ENCODE results near the gene MIB1.

MIB1 gene

GRCh38 chr18:21747764-21748693, 7.4 kb downstream of the MIB1 start:
- H3K9me3 ChIP-seq: no peaks in the 10 kb centered on the region
- TF ChIP-seq CTCF (IDR thresholded peaks at IDR 0.05; ENCODE audit: low read depth, low read length): no peak
- H3K4me3 ChIP-seq (ENCODE audit: low read depth, low read length): no peak overlapping the region
- no peak for DNase-seq
- H3K27me3 ChIP-seq: no peaks in the 10 kb centered on the region
- H3K36me3 ChIP-seq: no peaks in the 10 kb centered on the region
- peaks cover 2% of the 10 kb centered on the region for H3K4me1 ChIP-seq

GRCh38 chr18:21757833-21758232, 17.2 kb downstream of the MIB1 start:
- Histone ChIP-seq H3K27me3 (no peaks in the 10 kb centered on the region), H3K9me3 (no peaks in the 10 kb centered on the region), H3K4me1 (no peaks in the 10 kb centered on the region), H3K36me3 (no peaks in the 10 kb centered on the region), H3K4me3 (ENCODE audit: low read depth, low read length) (no peak overlapping the region)
- no peak for DNase-seq
- TF ChIP-seq CTCF (IDR thresholded peaks at IDR 0.05; ENCODE audit: low read depth, low read length): no peak

- Histone ChIP-seq H3K4me1 (no peaks in the 10 kb centered on the region), H3K36me3 (no peaks in the 10 kb centered on the region), H3K9me3 (no peaks in the 10 kb centered on the region), H3K27me3 (no peaks in the 10 kb centered on the region), H3K4me3 (ENCODE audit: low read depth, low read length) (no peak overlapping the region)
- TF ChIP-seq CTCF (IDR thresholded peaks at IDR 0.05; ENCODE audit: low read depth, low read length): no peak
- DNase-seq: no peak
These were observed 19.2 kb downstream of the MIB1 start for GRCh38 chr18:21759836-21760235.

- Histone ChIP-seq H3K4me1 (no peaks in the 10 kb centered on the region), H3K27me3 (no peaks in the 10 kb centered on the region), H3K4me3 (ENCODE audit: low read depth, low read length) (no peak overlapping the region), H3K9me3 (no peaks in the 10 kb centered on the region), H3K36me3 (no peaks in the 10 kb centered on the region)
- no peak for TF ChIP-seq CTCF (IDR thresholded peaks at IDR 0.05; ENCODE audit: low read depth, low read length)
- DNase-seq: no peak
These were observed 19.7 kb downstream of the MIB1 start for GRCh38 chr18:21760321-21760720.

GRCh38 chr18:21761471-21762115, 21.0 kb downstream of the MIB1 start:
- Histone ChIP-seq H3K9me3 (no peaks in the 10 kb centered on the region), H3K4me3 (ENCODE audit: low read depth, low read length) (no peak overlapping the region), H3K27me3 (no peaks in the 10 kb centered on the region), H3K36me3 (no peaks in the 10 kb centered on the region), H3K4me1 (no peaks in the 10 kb centered on the region)
- DNase-seq: no peak
- no peak for TF ChIP-seq CTCF (IDR thresholded peaks at IDR 0.05; ENCODE audit: low read depth, low read length)
